MM.1S (cell line): ENCODE results near the gene EBF4.

Source experiments
- DNase-seq: peaks from one replicate; pipeline ENCODE4 v3.0.0-alpha.2; 2015
- H2AFZ ChIP-seq: fragments of 300-600 bp; sonication (generic); 2 replicates; pipeline ENCODE4 v1.6.0; 2016; ENCODE audit warnings: antibody characterized with exemption, low read length
- H3F3A ChIP-seq: fragments of 300-600 bp; sonication (generic); 2 replicates; pipeline ENCODE4 v1.6.1; 2016; ENCODE audit warnings: mild to moderate bottlenecking, antibody characterized with exemption, low read length, moderate library complexity, mixed read lengths; ENCODE audit not compliant: insufficient read depth
- H3K27ac ChIP-seq: fragments of 300-600 bp; sonication (generic); 2 replicates; pipeline ENCODE4 v1.5.1; 2016; ENCODE audit warnings: mild to moderate bottlenecking, low read length
- H3K27me3 ChIP-seq: fragments of 300-600 bp; sonication (generic); replicated peaks from 2 replicates; pipeline ENCODE4 v1.6.0; 2016; ENCODE audit warnings: low read length; ENCODE audit not compliant: insufficient read depth
- H3K36me3 ChIP-seq: fragments of 300-600 bp; sonication (generic); replicated peaks from 2 replicates; pipeline ENCODE4 v1.6.1; 2016; ENCODE audit warnings: mild to moderate bottlenecking, low read length, mixed read lengths; ENCODE audit not compliant: insufficient read depth
- H3K4me1 ChIP-seq: fragments of 300-600 bp; sonication (generic); 2 replicates; pipeline ENCODE4 v1.6.1; 2016; ENCODE audit warnings: low read length, mixed read lengths
- H3K4me2 ChIP-seq: fragments of 300-600 bp; sonication (generic); 2 replicates; pipeline ENCODE4 v1.6.0; 2016; ENCODE audit warnings: low read depth, low read length
- H3K4me3 ChIP-seq: fragments of 300-600 bp; sonication (generic); 2 replicates; pipeline ENCODE4 v1.5.1; 2016; ENCODE audit warnings: low read length, mixed read lengths
- H3K79me2 ChIP-seq: fragments of 300-600 bp; sonication (generic); 2 replicates; pipeline ENCODE4 v1.6.1; 2016; ENCODE audit warnings: mixed run types, low read length, mixed read lengths
- H3K9ac ChIP-seq: fragments of 300-600 bp; sonication (generic); 2 replicates; pipeline ENCODE4 v1.6.1; 2016; ENCODE audit warnings: low read length, mixed read lengths
- H3K9me2 ChIP-seq: fragments of 300-600 bp; sonication (generic); replicated peaks from 2 replicates; pipeline ENCODE4 v1.6.1; 2016; ENCODE audit warnings: mild to moderate bottlenecking, low read length, mixed read lengths; ENCODE audit not compliant: insufficient read depth
- H3K9me3 ChIP-seq: fragments of 300-600 bp; sonication (generic); replicated peaks from 2 replicates; pipeline ENCODE4 v1.6.1; 2016; ENCODE audit warnings: mild to moderate bottlenecking, low read length, mixed read lengths; ENCODE audit not compliant: insufficient read depth
- H4K20me1 ChIP-seq: fragments of 300-600 bp; sonication (generic); 2 replicates; pipeline ENCODE4 v1.6.1; 2016; ENCODE audit warnings: mild to moderate bottlenecking, low read length, moderate library complexity, mixed read lengths; ENCODE audit not compliant: insufficient read depth
- EZH2 ChIP-seq: fragments of 300-600 bp; sonication (generic); optimal IDR thresholded peaks from 2 replicates; pipeline ENCODE3; 2017; ENCODE audit warnings: low read depth, mild to moderate bottlenecking, antibody characterized with exemption, low read length, mixed read lengths
- EZH2phosphoT487 ChIP-seq: fragments of 300-600 bp; sonication (generic); IDR thresholded peaks from 2 replicates; pipeline ENCODE4 v1.6.1; 2018; ENCODE audit warnings: antibody characterized with exemption, low read length
- TF ChIP-seq, protein P1 (sequence below): fragments of 300-600 bp; sonication (generic); IDR thresholded peaks from 2 replicates; pipeline ENCODE4 v1.5.1; 2016; ENCODE audit warnings: antibody characterized with exemption, low read length, mixed read lengths

Gene EBF4

DNA sequence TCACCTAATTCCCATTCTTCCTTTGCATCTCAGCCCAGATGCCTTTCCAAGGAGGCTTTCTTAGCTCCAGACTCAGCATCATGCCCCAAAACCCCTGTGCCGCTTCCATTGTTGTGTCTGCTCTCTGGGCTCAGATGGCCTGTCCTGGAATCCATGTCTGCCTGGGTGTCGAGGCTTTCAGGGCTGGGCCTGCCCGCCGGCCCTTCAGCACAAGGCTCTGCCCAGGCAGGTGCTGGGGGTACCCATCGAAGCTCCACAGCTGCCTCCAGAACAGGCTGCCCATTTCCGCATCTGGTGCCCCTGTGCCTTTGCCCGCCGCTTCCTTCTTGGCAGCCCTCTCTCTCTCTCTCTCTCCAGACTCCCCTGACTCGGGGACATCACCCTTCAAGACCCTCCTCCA is 106.7 kb downstream of the EBF4 start:
- DNase-seq, result no peak
- no peaks in the 10 kb centered on the region for H3K9me3 ChIP-seq
- H3K4me1 ChIP-seq, result no peaks in the 10 kb centered on the region
- H3K4me2 ChIP-seq, result no peak overlapping the region
- no peak overlapping the region for H3K27ac ChIP-seq
- TF ChIP-seq EZH2phosphoT487 (no peak), EZH2 (no peak)
- TF ChIP-seq, protein P1, sequence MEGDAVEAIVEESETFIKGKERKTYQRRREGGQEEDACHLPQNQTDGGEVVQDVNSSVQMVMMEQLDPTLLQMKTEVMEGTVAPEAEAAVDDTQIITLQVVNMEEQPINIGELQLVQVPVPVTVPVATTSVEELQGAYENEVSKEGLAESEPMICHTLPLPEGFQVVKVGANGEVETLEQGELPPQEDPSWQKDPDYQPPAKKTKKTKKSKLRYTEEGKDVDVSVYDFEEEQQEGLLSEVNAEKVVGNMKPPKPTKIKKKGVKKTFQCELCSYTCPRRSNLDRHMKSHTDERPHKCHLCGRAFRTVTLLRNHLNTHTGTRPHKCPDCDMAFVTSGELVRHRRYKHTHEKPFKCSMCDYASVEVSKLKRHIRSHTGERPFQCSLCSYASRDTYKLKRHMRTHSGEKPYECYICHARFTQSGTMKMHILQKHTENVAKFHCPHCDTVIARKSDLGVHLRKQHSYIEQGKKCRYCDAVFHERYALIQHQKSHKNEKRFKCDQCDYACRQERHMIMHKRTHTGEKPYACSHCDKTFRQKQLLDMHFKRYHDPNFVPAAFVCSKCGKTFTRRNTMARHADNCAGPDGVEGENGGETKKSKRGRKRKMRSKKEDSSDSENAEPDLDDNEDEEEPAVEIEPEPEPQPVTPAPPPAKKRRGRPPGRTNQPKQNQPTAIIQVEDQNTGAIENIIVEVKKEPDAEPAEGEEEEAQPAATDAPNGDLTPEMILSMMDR, result no peak
- no peak overlapping the region for H3K4me3 ChIP-seq
- no peaks in the 10 kb centered on the region for H3K79me2 ChIP-seq
- H3K9me2 ChIP-seq, result no peaks in the 10 kb centered on the region
- H2AFZ ChIP-seq, result no peak overlapping the region
- H3K9ac ChIP-seq, result no peak overlapping the region
- no peaks in the 10 kb centered on the region for H4K20me1 ChIP-seq
- no peaks in the 10 kb centered on the region for H3K36me3 ChIP-seq
- H3K27me3 ChIP-seq, result peaks cover 94% of the 10 kb centered on the region
- no peaks in the 10 kb centered on the region for H3F3A ChIP-seq

DNA sequence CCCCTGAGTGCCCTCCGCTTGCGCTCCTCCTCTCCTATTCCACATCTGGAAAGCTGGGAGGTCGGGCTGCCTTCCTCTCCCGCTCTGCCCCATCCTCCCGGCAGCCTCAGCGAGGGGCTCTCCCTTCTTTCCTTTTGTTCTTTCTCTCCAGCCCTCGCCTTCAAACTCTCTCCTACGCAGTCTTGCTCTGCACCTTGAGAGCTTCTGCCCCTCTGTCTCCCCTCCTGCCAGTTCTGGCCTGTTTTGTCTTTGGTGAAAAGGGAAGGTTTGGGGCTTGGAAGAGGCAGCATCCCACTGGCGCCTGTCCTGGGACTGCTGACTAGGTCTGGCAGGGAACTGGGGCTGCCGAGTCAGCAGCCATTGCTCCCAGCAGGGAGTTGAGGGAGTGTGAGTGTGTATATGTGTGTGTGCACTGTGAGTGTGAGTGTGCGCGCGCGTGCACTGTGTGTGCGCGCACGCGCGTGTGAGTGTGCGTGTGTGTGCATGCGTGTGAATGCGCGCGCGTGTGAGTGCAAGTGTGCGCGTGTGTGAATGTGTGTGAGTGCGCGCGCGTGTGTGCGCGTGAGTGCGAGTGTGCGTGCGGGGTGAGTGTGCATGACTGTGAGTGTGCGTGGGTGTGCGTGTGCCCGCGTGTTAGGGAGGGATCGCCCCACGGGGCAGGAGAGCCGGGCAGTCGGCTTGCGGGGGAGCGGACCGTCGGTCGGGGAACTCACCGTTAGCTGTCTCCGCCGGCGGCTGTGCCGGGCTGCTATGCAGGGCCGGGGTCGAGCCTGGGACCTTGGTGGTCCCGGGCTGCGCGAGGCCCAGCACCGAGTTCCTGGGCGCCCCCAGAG is 107.3 kb downstream of the EBF4 start:
- Histone ChIP-seq H3K9ac (no peak overlapping the region), H3K4me2 (peak overlapping the region; percentile 29; the same call in 1 of the 2 replicates), H3K27me3 (peaks cover 94% of the 10 kb centered on the region)

DNA sequence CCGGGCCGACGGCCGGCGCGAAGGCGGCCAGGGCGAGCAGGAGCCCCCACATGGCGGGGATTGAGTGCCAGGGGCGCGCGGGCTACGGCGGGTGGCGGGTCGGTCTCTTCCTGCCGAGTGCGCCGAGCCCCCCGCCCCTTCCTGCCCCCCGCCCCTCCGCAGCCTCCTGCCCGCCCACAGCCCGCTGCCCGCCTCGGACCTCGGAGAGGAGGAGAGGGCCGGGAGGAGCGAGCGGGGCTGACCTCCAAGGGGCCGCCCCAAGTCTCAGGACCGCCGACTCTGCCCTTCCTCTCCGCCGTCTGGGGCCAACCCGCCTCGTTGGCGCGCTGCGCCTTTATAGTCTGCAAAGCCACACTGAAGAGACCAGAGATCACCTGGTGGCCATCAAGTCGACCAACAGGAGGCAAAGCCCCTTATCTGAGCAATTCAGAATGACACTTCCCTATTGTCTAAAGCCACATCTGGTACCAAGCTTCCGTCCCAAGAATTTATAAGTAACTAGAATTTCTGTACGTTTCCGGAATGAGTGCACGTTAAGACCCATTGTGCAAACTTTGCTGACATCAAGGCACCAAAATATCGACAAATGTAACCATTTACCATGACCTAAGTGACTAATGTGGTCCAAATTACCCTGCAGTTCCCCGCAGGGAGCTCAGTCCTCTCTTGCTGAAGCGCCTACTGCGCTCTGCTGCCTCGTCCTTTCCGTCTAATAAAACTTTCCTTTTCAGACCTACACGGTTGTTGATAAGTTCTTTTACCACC is 108.1 kb downstream of the EBF4 start, which contains the start of gene CPXM1:
CPXM1 (minus strand) TSS at position 107 of the 765 bp plus-strand sequence; CDS start at position 52, 55 bp downstream.
- Histone ChIP-seq H3K36me3 (no peaks in the 10 kb centered on the region), H3K4me1 (no peaks in the 10 kb centered on the region), H2AFZ (0 out of 2 replicates have a peak within 1 kb of the TSS, but pooled peaks have one; percentile 19), H3K9ac (no peak within 1 kb of the TSS), H4K20me1 (no peaks in the 10 kb centered on the region), H3K4me3 (peak within 1 kb of the TSS; percentile 10; the same call in 1 of the 2 replicates), H3F3A (no peaks in the 10 kb centered on the region), H3K27ac (no peak within 1 kb of the TSS), H3K9me2 (no peaks in the 10 kb centered on the region), H3K27me3 (peaks cover 94% of the 10 kb centered on the region), H3K4me2 (peak within 1 kb of the TSS; percentile 29; the same call in 1 of the 2 replicates), H3K79me2 (no peaks in the 10 kb centered on the region), H3K9me3 (no peaks in the 10 kb centered on the region)
- TF ChIP-seq, protein P1, result no peak
- TF ChIP-seq EZH2 (no peak), EZH2phosphoT487 (no peak)
- DNase-seq, result no peak

More for the DNA sequence above, 107.3 kb downstream of the EBF4 start:
- no peaks in the 10 kb centered on the region for H3K9me2 ChIP-seq
- H3K36me3 ChIP-seq, result no peaks in the 10 kb centered on the region
- H3K27ac ChIP-seq, result no peak overlapping the region
- no peak for DNase-seq
- no peaks in the 10 kb centered on the region for H3F3A ChIP-seq
- no peaks in the 10 kb centered on the region for H3K4me1 ChIP-seq
- H3K9me3 ChIP-seq, result no peaks in the 10 kb centered on the region
- TF ChIP-seq EZH2phosphoT487 (no peak), EZH2 (peak; percentile 40)
- H2AFZ ChIP-seq, result no peak overlapping the region
- H3K4me3 ChIP-seq, result peak overlapping the region; percentile 10; the same call in 1 of the 2 replicates
- H4K20me1 ChIP-seq, result no peaks in the 10 kb centered on the region
- no peaks in the 10 kb centered on the region for H3K79me2 ChIP-seq
